ENCODE data around the gene TP53. TPM values are rescaled to one million over a fixed set of nuclear protein-coding genes. Genes with fewer than 3 reads are reported as not detected.
A peak's percentile ranks its signal among the peaks of the same experiment; 100 is the strongest.

TP53 gene
- 63.9 and 71.3 TPM in 2 replicates for total RNA-seq

GRCh38 chr17:7687072-7687907 lies at the start of gene TP53:
TSS of gene TP53 (minus strand) at chr17:7687490. CDS start at chr17:7676594, 10,896 bp downstream.
- no peak for DNase-seq (ENCODE audit: insufficient read length, low spot score, missing footprints)
- H3K27me3 ChIP-seq (ENCODE audit: insufficient read depth, low read length): no peaks in the 10 kb centered on the region
- H3K9me3 ChIP-seq (ENCODE audit: low read depth, low read length): no peaks in the 10 kb centered on the region
- H3K4me3 ChIP-seq (ENCODE audit: insufficient read depth, low read length): peak within 1 kb of the TSS; percentile 99
- no peaks in the 10 kb centered on the region for H4K20me1 ChIP-seq (ENCODE audit: insufficient read depth, low read length)
- peak within 1 kb of the TSS; percentile 98 for H3K4me2 ChIP-seq (ENCODE audit: insufficient read depth, low read length)
- H3K27ac ChIP-seq (ENCODE audit: low read depth, low read length): peak within 1 kb of the TSS; percentile 100
- peak within 1 kb of the TSS; percentile 100 for H2AFZ ChIP-seq (ENCODE audit: low read length)
- TF ChIP-seq, protein P1, sequence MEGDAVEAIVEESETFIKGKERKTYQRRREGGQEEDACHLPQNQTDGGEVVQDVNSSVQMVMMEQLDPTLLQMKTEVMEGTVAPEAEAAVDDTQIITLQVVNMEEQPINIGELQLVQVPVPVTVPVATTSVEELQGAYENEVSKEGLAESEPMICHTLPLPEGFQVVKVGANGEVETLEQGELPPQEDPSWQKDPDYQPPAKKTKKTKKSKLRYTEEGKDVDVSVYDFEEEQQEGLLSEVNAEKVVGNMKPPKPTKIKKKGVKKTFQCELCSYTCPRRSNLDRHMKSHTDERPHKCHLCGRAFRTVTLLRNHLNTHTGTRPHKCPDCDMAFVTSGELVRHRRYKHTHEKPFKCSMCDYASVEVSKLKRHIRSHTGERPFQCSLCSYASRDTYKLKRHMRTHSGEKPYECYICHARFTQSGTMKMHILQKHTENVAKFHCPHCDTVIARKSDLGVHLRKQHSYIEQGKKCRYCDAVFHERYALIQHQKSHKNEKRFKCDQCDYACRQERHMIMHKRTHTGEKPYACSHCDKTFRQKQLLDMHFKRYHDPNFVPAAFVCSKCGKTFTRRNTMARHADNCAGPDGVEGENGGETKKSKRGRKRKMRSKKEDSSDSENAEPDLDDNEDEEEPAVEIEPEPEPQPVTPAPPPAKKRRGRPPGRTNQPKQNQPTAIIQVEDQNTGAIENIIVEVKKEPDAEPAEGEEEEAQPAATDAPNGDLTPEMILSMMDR (IDR thresholded peaks at IDR 0.05; ENCODE audit: extremely low read depth, low read depth, low read length): no peak
- H3K4me1 ChIP-seq (ENCODE audit: insufficient read depth, low read length): peaks cover 31% of the 10 kb centered on the region
- H3K79me2 ChIP-seq (ENCODE audit: insufficient read depth, low read length): peaks cover 47% of the 10 kb centered on the region
- H3K36me3 ChIP-seq (ENCODE audit: insufficient read depth, low read length): no peaks in the 10 kb centered on the region

DNA sequence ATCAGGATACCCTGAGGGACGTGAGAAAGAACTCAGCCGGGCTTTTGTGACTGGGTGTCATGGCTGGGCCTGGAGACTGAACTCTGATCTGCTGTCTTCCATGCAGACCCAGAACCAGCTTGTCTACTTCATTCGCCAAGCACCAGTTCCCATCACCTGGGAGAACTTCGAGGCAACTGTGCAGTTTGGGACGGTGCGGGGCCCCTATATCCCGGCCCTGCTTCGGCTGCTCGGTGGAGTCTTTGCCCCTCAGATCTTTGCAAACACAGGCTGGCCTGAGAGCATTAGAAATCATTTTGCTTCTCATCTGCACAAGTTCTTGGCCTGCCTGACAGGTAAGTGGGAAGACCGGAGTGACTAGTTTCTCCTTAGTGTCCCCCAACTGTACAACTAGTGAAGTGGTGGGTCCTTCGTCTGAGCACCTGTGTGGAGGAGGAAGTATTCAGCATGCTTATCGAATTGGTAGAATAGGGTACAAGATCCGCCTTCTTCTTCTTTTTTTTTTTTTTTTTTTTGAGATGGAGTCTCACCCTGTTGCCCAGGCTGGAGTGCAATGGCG lies 45.8 kb upstream of the TP53 start:
- Histone ChIP-seq H3K36me3 (ENCODE audit: insufficient read depth, low read length) (no peaks in the 10 kb centered on the region), H2AFZ (ENCODE audit: low read length) (no peak overlapping the region), H3K4me1 (ENCODE audit: insufficient read depth, low read length) (no peaks in the 10 kb centered on the region), H3K9me3 (ENCODE audit: low read depth, low read length) (no peaks in the 10 kb centered on the region), H3K27me3 (ENCODE audit: insufficient read depth, low read length) (peaks cover 32% of the 10 kb centered on the region), H3K4me3 (ENCODE audit: insufficient read depth, low read length) (no peak overlapping the region), H3K4me2 (ENCODE audit: insufficient read depth, low read length) (no peak overlapping the region), H4K20me1 (ENCODE audit: insufficient read depth, low read length) (no peaks in the 10 kb centered on the region), H3K79me2 (ENCODE audit: insufficient read depth, low read length) (no peaks in the 10 kb centered on the region), H3K27ac (ENCODE audit: low read depth, low read length) (no peak overlapping the region)
- TF ChIP-seq, protein P1 (IDR thresholded peaks at IDR 0.05; ENCODE audit: extremely low read depth, low read depth, low read length): no peak
- DNase-seq (ENCODE audit: insufficient read length, low spot score, missing footprints): peak; percentile 5

- no peaks in the 10 kb centered on the region for H3K4me1 ChIP-seq (ENCODE audit: insufficient read depth, low read length)
- H3K27ac ChIP-seq (ENCODE audit: low read depth, low read length): no peak overlapping the region
- no peak overlapping the region for H3K4me3 ChIP-seq (ENCODE audit: insufficient read depth, low read length)
- no peaks in the 10 kb centered on the region for H3K9me3 ChIP-seq (ENCODE audit: low read depth, low read length)
- peaks cover 16% of the 10 kb centered on the region for H3K27me3 ChIP-seq (ENCODE audit: insufficient read depth, low read length)
- no peak overlapping the region for H2AFZ ChIP-seq (ENCODE audit: low read length)
- DNase-seq (ENCODE audit: insufficient read length, low spot score, missing footprints): peak; percentile 72
- H3K4me2 ChIP-seq (ENCODE audit: insufficient read depth, low read length): no peak overlapping the region
- H3K36me3 ChIP-seq (ENCODE audit: insufficient read depth, low read length): no peaks in the 10 kb centered on the region
- TF ChIP-seq, protein P1 (IDR thresholded peaks at IDR 0.05; ENCODE audit: extremely low read depth, low read depth, low read length): no peak
- no peaks in the 10 kb centered on the region for H3K79me2 ChIP-seq (ENCODE audit: insufficient read depth, low read length)
- H4K20me1 ChIP-seq (ENCODE audit: insufficient read depth, low read length): no peaks in the 10 kb centered on the region
Observed at GRCh38 chr17:7729816-7730215, 42.5 kb upstream of the TP53 start.

- H3K79me2 ChIP-seq (ENCODE audit: insufficient read depth, low read length): no peaks in the 10 kb centered on the region
- H3K36me3 ChIP-seq (ENCODE audit: insufficient read depth, low read length): no peaks in the 10 kb centered on the region
- no peak overlapping the region for H3K27ac ChIP-seq (ENCODE audit: low read depth, low read length)
- no peak for DNase-seq (ENCODE audit: insufficient read length, low spot score, missing footprints)
- no peak overlapping the region for H3K4me3 ChIP-seq (ENCODE audit: insufficient read depth, low read length)
- H4K20me1 ChIP-seq (ENCODE audit: insufficient read depth, low read length): no peaks in the 10 kb centered on the region
- TF ChIP-seq, protein P1 (IDR thresholded peaks at IDR 0.05; ENCODE audit: extremely low read depth, low read depth, low read length): no peak
- no peaks in the 10 kb centered on the region for H3K4me1 ChIP-seq (ENCODE audit: insufficient read depth, low read length)
- no peak overlapping the region for H2AFZ ChIP-seq (ENCODE audit: low read length)
- no peak overlapping the region for H3K4me2 ChIP-seq (ENCODE audit: insufficient read depth, low read length)
- no peaks in the 10 kb centered on the region for H3K9me3 ChIP-seq (ENCODE audit: low read depth, low read length)
- H3K27me3 ChIP-seq (ENCODE audit: insufficient read depth, low read length): peaks cover 14% of the 10 kb centered on the region
Observed at GRCh38 chr17:7727886-7728285, 40.6 kb upstream of the TP53 start.
